ENCODE data around the gene NHSL1. TPM values are rescaled to one million over a fixed set of nuclear protein-coding genes. Genes with fewer than 3 reads are reported as not detected.
A peak's percentile ranks its signal among the peaks of the same experiment; 100 is the strongest.

The NHSL1 gene
- total and polyA plus RNA-seq, 9 of the 15 experiments (the other 6 are each of a cell fraction or from before 2014, with no cell fraction given): 0.09 to 0.20 TPM; not detected in 7

DNA sequence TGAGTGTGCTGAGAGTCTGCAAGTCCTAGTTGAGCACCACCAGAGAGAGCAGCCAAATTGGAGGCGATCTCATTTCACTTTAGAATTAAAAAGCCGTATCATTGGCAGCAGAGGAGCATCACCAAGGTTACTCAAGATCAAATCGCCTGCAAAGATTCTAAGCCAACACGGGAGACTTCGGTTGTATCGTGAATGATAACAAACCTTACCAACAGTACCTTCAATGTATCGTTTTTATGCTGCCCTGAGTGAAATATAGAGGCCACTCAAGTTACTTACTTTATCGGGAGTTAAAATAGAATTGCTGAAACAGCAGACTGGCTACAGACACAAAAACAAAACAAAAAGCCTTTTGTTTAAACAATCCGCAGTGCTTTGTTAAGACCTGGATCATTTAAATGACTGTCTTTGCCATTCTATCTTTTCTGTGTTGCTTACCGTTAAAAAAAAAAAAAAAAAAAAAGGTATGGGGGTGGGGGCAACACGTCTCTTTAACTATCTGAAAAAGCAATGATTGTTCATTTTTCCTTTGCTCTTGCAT, 14.2 kb downstream of the NHSL1 start:
- in situ Hi-C loops (cut with MboI): no loop called here
- CTCF ChIA-PET (ENCODE audit: low intra/inter-chr PET ratio): no interaction called here
- no peak for ATAC-seq

GRCh38 chr6:138484018-138484731, 15.1 kb downstream of the NHSL1 start:
- POLR2A ChIA-PET: no interaction called here
- no peak for FAIRE-seq
- no peak for TF ChIP-seq POLR2AphosphoS5 (IDR thresholded peaks at IDR 0.05; ENCODE audit: control insufficient read depth, insufficient read depth, low read depth, low read length)
- TF ChIP-seq TEAD4 (IDR thresholded peaks at IDR 0.05; ENCODE audit: low read length): no peak
- TF ChIP-seq TEAD4 (CRISPR knock-in tag; IDR thresholded peaks at IDR 0.05; ENCODE audit: borderline replicate concordance): no peak
- TF ChIP-seq RBBP5 (IDR thresholded peaks at IDR 0.05; ENCODE audit: borderline replicate concordance, insufficient read depth, low read length, poor library complexity, severe bottlenecking): no peak
- no peak for TF ChIP-seq SMAD4 (CRISPR knock-in tag; conservative IDR thresholded peaks at IDR 0.05)
- no peak for TF ChIP-seq ZNF445 (CRISPR knock-in tag; IDR thresholded peaks at IDR 0.05; ENCODE audit: low read depth)
- no peak for TF ChIP-seq RBM34 (IDR thresholded peaks at IDR 0.05; ENCODE audit: borderline replicate concordance, insufficient read depth, low read length)
- TF ChIP-seq, protein P1, sequence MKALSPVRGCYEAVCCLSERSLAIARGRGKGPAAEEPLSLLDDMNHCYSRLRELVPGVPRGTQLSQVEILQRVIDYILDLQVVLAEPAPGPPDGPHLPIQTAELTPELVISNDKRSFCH (CRISPR knock-in tag; IDR thresholded peaks at IDR 0.05): no peak
- TF ChIP-seq, protein P1 (tag; IDR thresholded peaks at IDR 0.05): no peak
- TF ChIP-seq EHMT2 (IDR thresholded peaks at IDR 0.05): no peak
- TF ChIP-seq STAT5A (IDR thresholded peaks at IDR 0.05; ENCODE audit: borderline replicate concordance, low read length): no peak
- no peak for TF ChIP-seq FOXJ3 (CRISPR knock-in tag; IDR thresholded peaks at IDR 0.05)
- no peak for TF ChIP-seq MAZ (CRISPR knock-in tag; conservative IDR thresholded peaks at IDR 0.05 in 1 of 2, IDR thresholded peaks at IDR 0.05 in 1 of 2)
- no peak for TF ChIP-seq NR2C2 (CRISPR knock-in tag; IDR thresholded peaks at IDR 0.05)
- TF ChIP-seq NR2C2 (tag; IDR thresholded peaks at IDR 0.05): no peak

More for the DNA sequence above, 14.2 kb downstream of the NHSL1 start:
- no peak overlapping the region for H2AFZ ChIP-seq (ENCODE audit: low read depth, low read length)
- H3K9ac ChIP-seq (ENCODE audit: insufficient read depth in 1 of 2, low read depth in 2 of 2, low read length in 2 of 2): no peak overlapping the region
- peaks cover 17 to 26% of the 10 kb centered on the region in 2 experiments; a peak in 4 of 5 replicates for H3K27me3 ChIP-seq (ENCODE audit: control insufficient read depth in 2 of 2, insufficient read depth in 2 of 2, low read length in 2 of 2)
- no peaks in the 10 kb centered on the region for H4K20me1 ChIP-seq (replicated peaks; ENCODE audit: control insufficient read depth, insufficient read depth, low read length)
- H3K4me2 ChIP-seq (ENCODE audit: insufficient read depth, low read length): no peak overlapping the region
- intact Hi-C loops (cut with micrococcal nuclease): no loop called here
- under 1% methylated on average over 11 of the region's 11 CpGs for WGBS (ENCODE audit: insufficient coverage, low coverage, missing lambda C conversion rate)
- no peaks in the 10 kb centered on the region for H3K9me3 ChIP-seq (replicated peaks; ENCODE audit: control insufficient read depth, insufficient read depth, low read depth, low read length)
- DNase-seq (ENCODE audit: extremely low read depth in 1 of 4, low spot score in 3 of 4) (no peak), FAIRE-seq (no peak)
- no peak overlapping the region for H3K4me3 ChIP-seq
- BruUV-seq (replicated peaks): no TSS peak
- H3K36me3 ChIP-seq (ENCODE audit: control insufficient read depth, insufficient read depth, low read length): no peaks in the 10 kb centered on the region
- no peaks in the 10 kb centered on the region for H3K79me2 ChIP-seq (ENCODE audit: control insufficient read depth, insufficient read depth, low read length)
- TF ChIP-seq DPF2 (IDR thresholded peaks at IDR 0.05) (no peak), ZNF316 (IDR thresholded peaks at IDR 0.05) (0 out of 2 replicates have a peak, but pooled peaks have one; percentile 21)
- H3K9me1 ChIP-seq (ENCODE audit: control insufficient read depth, insufficient read depth, low read length): no peaks in the 10 kb centered on the region
- H3K4me1 ChIP-seq (replicated peaks in 1 of 2; ENCODE audit: control insufficient read depth in 2 of 2, insufficient read depth in 2 of 2, low read length in 2 of 2): no peaks in the 10 kb centered on the region
- POLR2A ChIA-PET: no interaction called here
- H3K27ac ChIP-seq (ENCODE audit: extremely low read depth, low read depth, low read length): no peak overlapping the region

More at GRCh38 chr6:138484018-138484731, 15.1 kb downstream of the NHSL1 start:
- no peaks in the 10 kb centered on the region for H3K4me1 ChIP-seq (replicated peaks in 1 of 2; ENCODE audit: control insufficient read depth in 2 of 2, insufficient read depth in 2 of 2, low read length in 2 of 2)
- no peaks in the 10 kb centered on the region for H3K36me3 ChIP-seq (ENCODE audit: control insufficient read depth, insufficient read depth, low read length)
- H3K27ac ChIP-seq (ENCODE audit: extremely low read depth, low read depth, low read length): no peak overlapping the region
- H3K79me2 ChIP-seq (ENCODE audit: control insufficient read depth, insufficient read depth, low read length): no peaks in the 10 kb centered on the region
- ATAC-seq: no peak
- H4K20me1 ChIP-seq (replicated peaks; ENCODE audit: control insufficient read depth, insufficient read depth, low read length): no peaks in the 10 kb centered on the region
- H3K27me3 ChIP-seq (ENCODE audit: control insufficient read depth in 2 of 2, insufficient read depth in 2 of 2, low read length in 2 of 2): peaks cover 17 to 23% of the 10 kb centered on the region in 2 experiments; a peak in 4 of 5 replicates
- H3K9me1 ChIP-seq (ENCODE audit: control insufficient read depth, insufficient read depth, low read length): no peaks in the 10 kb centered on the region
- no peak overlapping the region for H3K4me3 ChIP-seq
- intact Hi-C loops (cut with micrococcal nuclease): no loop called here
- H2AFZ ChIP-seq (ENCODE audit: low read depth, low read length): no peak overlapping the region
- no peak overlapping the region for H3K9ac ChIP-seq (ENCODE audit: insufficient read depth in 1 of 2, low read depth in 2 of 2, low read length in 2 of 2)
- 0% methylated on average over 3 of the region's 3 CpGs for WGBS (ENCODE audit: insufficient coverage, low coverage, missing lambda C conversion rate)
- CTCF ChIA-PET (ENCODE audit: low intra/inter-chr PET ratio): no interaction called here
- no peak overlapping the region for H3K4me2 ChIP-seq (ENCODE audit: insufficient read depth, low read length)
- H3K9me3 ChIP-seq (replicated peaks; ENCODE audit: control insufficient read depth, insufficient read depth, low read depth, low read length): no peaks in the 10 kb centered on the region
- DNase-seq (ENCODE audit: extremely low read depth in 1 of 4, low spot score in 3 of 4): no peak
- BruUV-seq (replicated peaks): no TSS peak
- in situ Hi-C loops (cut with MboI): no loop called here

All from K562 (cell line).